Measurements from ENCODE around the gene GPR139.

Gene GPR139

DNA sequence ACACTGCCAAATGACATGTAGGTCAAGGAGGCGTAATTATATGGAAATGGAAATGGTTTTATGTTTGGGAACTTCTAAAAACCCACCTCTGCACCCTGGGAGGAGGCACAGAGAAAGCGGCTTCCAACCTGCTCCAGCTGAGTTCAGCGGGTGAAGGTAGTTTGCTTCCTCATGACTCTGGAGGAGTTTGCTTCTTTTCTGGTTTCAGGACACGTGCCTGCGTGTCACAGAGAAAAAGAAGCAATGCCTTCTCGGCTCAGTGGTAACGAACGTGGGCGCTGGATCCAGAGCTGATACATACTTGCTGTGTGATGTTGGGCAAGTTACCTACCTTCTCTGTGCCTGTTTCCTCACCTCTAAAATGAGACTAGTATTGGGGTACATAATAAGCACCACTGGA is 22.1 kb downstream of the GPR139 start:
- TF ChIP-seq USF1 (IDR thresholded peaks at IDR 0.05): no peak
- TF ChIP-seq YY1 (IDR thresholded peaks at IDR 0.05; ENCODE audit: low read depth): no peak
- TF ChIP-seq, protein P1, sequence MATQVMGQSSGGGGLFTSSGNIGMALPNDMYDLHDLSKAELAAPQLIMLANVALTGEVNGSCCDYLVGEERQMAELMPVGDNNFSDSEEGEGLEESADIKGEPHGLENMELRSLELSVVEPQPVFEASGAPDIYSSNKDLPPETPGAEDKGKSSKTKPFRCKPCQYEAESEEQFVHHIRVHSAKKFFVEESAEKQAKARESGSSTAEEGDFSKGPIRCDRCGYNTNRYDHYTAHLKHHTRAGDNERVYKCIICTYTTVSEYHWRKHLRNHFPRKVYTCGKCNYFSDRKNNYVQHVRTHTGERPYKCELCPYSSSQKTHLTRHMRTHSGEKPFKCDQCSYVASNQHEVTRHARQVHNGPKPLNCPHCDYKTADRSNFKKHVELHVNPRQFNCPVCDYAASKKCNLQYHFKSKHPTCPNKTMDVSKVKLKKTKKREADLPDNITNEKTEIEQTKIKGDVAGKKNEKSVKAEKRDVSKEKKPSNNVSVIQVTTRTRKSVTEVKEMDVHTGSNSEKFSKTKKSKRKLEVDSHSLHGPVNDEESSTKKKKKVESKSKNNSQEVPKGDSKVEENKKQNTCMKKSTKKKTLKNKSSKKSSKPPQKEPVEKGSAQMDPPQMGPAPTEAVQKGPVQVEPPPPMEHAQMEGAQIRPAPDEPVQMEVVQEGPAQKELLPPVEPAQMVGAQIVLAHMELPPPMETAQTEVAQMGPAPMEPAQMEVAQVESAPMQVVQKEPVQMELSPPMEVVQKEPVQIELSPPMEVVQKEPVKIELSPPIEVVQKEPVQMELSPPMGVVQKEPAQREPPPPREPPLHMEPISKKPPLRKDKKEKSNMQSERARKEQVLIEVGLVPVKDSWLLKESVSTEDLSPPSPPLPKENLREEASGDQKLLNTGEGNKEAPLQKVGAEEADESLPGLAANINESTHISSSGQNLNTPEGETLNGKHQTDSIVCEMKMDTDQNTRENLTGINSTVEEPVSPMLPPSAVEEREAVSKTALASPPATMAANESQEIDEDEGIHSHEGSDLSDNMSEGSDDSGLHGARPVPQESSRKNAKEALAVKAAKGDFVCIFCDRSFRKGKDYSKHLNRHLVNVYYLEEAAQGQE (IDR thresholded peaks at IDR 0.05; ENCODE audit: low read depth): no peak
- no peak for TF ChIP-seq EP300 (IDR thresholded peaks at IDR 0.05; ENCODE audit: borderline replicate concordance)
- TF ChIP-seq MAX (IDR thresholded peaks at IDR 0.05): no peak
- no peak for TF ChIP-seq CEBPB (IDR thresholded peaks at IDR 0.05)
- TF ChIP-seq TAF1 (IDR thresholded peaks at IDR 0.05; ENCODE audit: low read depth): no peak
- no peak for TF ChIP-seq TEAD4 (IDR thresholded peaks at IDR 0.05)
- TF ChIP-seq RAD21 (IDR thresholded peaks at IDR 0.05; ENCODE audit: low read depth): no peak
- no peak for TF ChIP-seq NFIC (IDR thresholded peaks at IDR 0.05)
- no peak for TF ChIP-seq TCF12 (IDR thresholded peaks at IDR 0.05; ENCODE audit: low read depth)
- no peak for TF ChIP-seq EGR1 (IDR thresholded peaks at IDR 0.05)
- no peak for TF ChIP-seq FOXM1 (IDR thresholded peaks at IDR 0.05; ENCODE audit: borderline replicate concordance, low read depth)
- no peak for TF ChIP-seq ZBTB7A (IDR thresholded peaks at IDR 0.05; ENCODE audit: low read depth)
- TF ChIP-seq CREB1 (IDR thresholded peaks at IDR 0.05; ENCODE audit: low read depth): no peak

DNA sequence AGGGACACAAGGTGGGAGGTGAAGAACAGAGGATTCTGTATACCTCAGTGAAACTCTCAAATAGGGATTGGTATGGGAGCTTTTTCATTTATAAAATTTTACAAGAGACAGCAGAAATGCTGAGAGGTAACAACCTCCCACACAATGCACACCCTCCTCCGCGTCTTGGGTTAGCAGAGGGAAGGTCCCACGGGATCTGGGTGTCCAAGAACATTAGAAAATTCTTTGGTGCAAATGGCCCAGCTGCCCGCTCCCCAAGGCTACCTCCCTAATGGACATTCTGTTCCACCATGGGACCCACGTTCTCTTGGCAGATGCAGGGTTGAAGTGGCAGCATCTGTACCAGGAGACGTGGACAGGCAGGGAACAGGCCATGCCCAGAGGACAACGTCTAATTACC is 22.5 kb downstream of the GPR139 start:
- TF ChIP-seq YY1 (IDR thresholded peaks at IDR 0.05; ENCODE audit: low read depth): no peak
- TF ChIP-seq TAF1 (IDR thresholded peaks at IDR 0.05; ENCODE audit: low read depth): no peak
- no peak for TF ChIP-seq EGR1 (IDR thresholded peaks at IDR 0.05)
- TF ChIP-seq TCF12 (IDR thresholded peaks at IDR 0.05; ENCODE audit: low read depth): no peak
- TF ChIP-seq CEBPB (IDR thresholded peaks at IDR 0.05): no peak
- TF ChIP-seq TEAD4 (IDR thresholded peaks at IDR 0.05): no peak

- TF ChIP-seq MAX (IDR thresholded peaks at IDR 0.05) (no peak), YY1 (IDR thresholded peaks at IDR 0.05; ENCODE audit: low read depth) (no peak), CEBPB (IDR thresholded peaks at IDR 0.05) (no peak), RAD21 (IDR thresholded peaks at IDR 0.05; ENCODE audit: low read depth) (no peak), USF1 (IDR thresholded peaks at IDR 0.05) (no peak), FOXM1 (IDR thresholded peaks at IDR 0.05; ENCODE audit: borderline replicate concordance, low read depth) (no peak), NFIC (IDR thresholded peaks at IDR 0.05) (no peak), EP300 (IDR thresholded peaks at IDR 0.05; ENCODE audit: borderline replicate concordance) (no peak), TCF12 (IDR thresholded peaks at IDR 0.05; ENCODE audit: low read depth) (no peak), TEAD4 (IDR thresholded peaks at IDR 0.05) (no peak)
- TF ChIP-seq, protein P1 (IDR thresholded peaks at IDR 0.05; ENCODE audit: low read depth): no peak
These were observed 23.9 kb downstream of the GPR139 start for GRCh38 chr16:20049831-20050230.

DNA sequence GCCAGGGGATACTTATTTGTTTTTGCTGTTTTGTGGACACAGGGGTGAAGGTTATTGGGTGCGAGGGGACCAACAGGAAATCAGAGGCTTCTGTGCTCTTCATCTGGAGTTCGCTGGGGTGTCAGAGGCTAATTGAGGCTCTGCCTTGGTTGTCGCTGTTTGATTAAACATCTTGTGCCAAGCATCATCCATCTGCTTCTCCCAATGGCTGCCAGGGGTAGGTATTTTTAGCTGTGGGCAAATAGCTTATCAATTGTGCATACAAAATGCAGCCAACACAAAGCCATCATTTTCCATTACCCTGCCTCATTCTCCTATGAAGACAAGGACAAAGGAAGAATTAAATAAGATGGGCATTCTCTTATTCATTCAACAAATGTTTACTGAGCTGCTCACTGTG is 27.8 kb downstream of the GPR139 start:
- TF ChIP-seq TCF12 (IDR thresholded peaks at IDR 0.05; ENCODE audit: low read depth) (no peak), FOXM1 (IDR thresholded peaks at IDR 0.05; ENCODE audit: borderline replicate concordance, low read depth) (no peak), CREB1 (IDR thresholded peaks at IDR 0.05; ENCODE audit: low read depth) (no peak), NFIC (IDR thresholded peaks at IDR 0.05) (no peak), RAD21 (IDR thresholded peaks at IDR 0.05; ENCODE audit: low read depth) (no peak), USF1 (IDR thresholded peaks at IDR 0.05) (no peak)
- TF ChIP-seq, protein P1 (IDR thresholded peaks at IDR 0.05; ENCODE audit: low read depth): no peak

Data from Ishikawa (cell line).